DLD1 (cell line): ENCODE results near the gene AKT1.

Source experiments
- in situ Hi-C: cut with HindIII; loops from 2 replicates; pipeline ENCODE4 v1.10.0; 2017; ENCODE audit warnings: low sequenced_read_pairs

The AKT1 gene

GRCh38 chr14:104726600-104727451 is 68.7 kb downstream of the AKT1 start:
- in situ Hi-C loops, result no loop called here

DNA sequence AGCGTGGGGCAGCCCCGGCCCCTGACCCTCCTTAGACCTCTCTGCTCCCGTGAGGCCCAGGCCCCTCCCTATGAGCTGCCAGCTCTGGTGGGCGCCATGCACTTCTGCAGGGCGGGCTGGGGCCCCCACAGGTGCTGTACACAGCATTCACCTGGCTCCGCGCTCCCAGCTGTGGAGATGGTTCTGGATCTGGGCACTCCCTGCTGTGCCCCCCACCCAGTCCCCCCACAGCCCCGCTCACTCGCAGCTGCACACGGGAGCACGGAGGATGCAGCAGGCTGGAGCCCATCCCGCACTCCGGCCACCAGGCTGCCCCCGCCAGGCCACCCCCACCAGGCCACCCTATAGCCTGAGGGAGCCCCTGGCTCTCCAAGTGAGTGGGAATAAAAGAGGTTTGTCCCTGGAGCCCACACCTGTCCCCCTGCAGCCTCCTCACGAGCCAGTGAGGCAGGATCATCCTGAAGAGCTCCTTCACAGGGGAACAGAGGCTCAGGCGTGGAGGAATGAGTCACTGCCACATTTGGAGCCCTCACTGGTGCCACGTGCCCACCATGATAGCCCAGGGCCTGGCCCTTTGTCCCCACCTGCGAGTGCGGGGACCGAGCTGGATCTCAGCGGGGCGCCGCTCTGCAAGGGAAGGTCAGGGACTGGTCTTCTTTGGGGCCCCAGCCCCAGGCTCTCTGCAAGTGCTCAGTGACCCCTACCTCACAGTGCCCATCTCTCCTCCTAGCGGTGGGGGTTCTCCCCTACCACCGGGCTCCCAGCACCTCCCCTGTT is 69.6 kb downstream of the AKT1 start:
- in situ Hi-C loops, result no loop called here

DNA sequence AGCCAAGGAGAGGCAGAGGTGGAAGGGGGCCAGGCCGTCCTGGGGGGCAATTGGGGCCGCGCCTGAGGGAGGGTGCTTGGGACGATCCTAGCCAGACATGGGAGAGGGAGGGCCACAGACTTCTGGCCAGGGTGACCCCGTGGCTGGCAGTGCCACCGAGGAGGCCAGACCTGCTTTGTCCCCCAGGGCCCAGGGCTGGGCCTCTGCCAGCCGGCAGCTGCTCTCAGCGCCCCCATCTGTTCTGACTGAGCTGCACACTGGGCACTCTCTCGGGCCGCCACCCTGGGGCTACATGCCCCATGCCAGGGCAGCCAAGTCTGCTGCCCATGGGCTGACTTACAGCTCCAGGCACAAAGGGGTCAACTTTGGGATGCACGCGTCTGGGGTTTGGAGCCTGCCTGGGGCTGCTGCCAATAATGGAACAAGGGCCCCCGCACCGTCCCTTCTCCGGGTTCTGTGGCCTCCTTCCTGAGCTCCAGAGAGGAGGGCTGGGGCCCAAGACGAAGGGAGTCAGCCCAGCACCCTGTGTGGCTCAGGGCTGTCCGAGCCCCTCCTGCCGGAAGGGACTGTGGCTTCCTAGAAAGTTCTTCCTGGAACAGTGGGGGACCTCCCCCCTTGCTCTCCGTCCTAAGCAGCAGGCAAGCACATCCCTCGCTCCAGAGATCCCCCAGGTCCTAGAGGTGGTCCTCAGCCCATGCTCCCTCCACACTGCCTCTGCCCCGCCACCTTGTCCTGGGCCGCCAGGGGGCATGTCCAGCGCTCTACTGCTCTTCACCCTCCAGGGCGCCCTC is 70.4 kb downstream of the AKT1 start:
- in situ Hi-C loops, result no loop called here

DNA sequence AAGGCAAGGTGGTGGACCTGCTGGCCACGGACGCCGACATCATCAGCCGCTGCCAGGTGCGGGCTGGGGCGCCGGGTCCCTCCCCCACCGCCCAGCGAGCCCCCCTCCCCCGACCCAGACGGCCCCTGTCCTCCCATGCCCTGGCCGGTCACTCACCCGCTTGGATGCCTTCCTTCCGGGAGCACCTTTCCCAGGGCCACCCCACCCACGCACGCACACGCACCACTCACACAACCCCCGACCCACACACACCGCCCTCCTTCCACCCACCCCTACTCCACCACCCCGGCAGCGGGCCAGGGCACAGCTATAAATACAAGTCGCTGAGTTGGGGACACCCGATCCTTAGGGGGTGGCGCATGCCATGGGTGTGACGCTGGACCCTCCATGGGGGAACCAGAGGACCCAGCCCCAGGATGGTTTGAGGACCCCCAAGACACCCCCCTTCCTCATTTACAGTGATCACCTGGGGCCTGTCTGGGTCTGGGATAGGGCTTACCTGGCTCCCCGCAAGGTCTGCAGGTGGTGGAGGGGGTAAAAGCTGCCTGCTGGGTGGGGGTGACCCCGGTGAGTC is 71.1 kb downstream of the AKT1 start:
- in situ Hi-C loops, result no loop called here

DNA sequence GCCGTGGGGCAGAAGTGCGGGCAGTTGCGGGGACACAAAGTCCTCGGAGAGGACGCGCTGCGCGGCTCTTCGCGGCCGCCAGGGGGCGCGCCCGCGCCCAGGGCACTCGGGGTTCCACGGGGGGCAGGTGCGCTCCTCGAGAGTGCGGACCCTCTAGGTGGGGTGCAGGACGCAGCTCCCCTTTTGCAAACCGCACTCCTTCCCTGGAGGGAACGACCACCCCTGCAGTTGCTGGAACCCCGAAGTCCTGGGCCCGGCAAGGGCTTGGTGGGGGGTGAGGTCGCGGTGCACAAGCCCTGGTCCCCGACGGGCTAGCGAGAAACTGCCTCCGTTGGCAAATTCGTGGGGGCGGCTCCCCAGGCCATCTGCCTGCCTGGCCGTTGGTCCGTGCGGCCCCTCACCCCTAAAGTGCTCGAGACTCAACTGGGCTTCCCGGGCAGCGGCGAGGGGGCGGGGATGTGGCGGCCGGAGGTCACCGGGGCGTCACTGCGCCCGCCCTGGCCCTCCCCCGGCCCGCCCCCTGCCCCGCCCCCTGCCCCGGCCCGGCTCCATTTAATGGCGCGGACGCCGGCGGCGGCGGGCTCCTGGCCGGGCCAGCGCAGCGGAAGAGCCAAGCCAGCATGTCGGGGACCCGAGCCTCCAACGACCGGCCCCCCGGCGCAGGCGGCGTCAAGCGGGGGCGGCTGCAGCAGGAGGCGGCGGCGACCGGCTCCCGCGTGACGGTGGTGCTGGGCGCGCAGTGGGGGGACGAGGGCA is 71.7 kb downstream of the AKT1 start, which contains the start of gene ADSS1:
Gene ADSS1 (plus strand): TSS at position 579 of the 756 bp plus-strand sequence. CDS start 42 bp downstream, at position 621.
- in situ Hi-C loops, result no loop called here

- in situ Hi-C loops, result no loop called here
These were observed 72.5 kb downstream of the AKT1 start for GRCh38 chr14:104722938-104723650.

DNA sequence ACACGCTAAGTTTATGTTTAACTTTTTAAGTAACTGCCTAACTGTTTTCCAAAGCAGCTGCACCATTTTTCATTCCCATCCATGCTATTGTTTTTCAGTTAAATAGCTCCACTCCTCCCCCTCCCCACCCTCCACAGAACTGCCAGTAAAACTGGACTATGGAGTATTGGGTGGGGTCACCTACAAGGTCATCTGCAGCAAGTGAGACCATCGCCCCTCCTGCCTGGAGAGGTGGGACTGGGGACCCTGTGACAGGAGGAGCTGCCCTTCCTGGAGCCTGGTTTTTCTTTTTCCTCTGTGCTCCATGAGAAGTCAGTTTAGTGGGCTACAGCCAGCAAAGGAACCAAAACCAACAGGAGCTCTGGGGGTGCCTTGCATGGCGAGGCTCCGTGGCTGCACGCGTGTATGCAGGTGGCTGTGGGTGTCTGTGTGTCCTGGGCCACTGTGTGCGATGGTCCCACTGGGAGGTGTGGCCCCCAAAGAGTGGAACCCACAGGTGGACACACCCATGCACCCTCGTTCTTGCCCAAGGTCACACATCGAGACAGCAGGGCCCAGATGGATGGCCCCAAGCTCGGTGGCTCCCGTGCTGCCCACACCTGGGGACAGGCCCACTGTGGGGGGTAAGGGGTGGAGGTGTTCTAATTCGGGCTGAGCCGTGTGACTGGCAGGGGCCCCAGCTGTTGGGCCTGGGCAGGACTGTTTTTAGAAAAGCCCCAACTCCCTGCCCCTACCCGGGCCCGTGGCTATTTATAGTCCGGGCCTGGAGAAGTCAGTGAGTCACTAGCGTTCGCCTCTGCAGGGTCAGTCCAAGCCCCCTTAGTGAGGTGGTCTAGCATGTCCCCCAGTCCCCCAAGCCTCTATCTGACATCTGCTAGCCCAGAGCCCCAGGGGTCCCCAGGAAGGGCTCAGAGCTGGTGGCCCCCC is 73.8 kb downstream of the AKT1 start:
- in situ Hi-C loops, result no loop called here
